Kidney epithelial cell (primary cell): Measurements from ENCODE around the gene MTLN. TPM values are rescaled to one million over a fixed set of nuclear protein-coding genes. Genes with fewer than 3 reads are reported as not detected.

Source experiments
- DNase-seq: peaks from one replicate; pipeline ENCODE4 v3.0.0-alpha.2; 2010; ENCODE audit warnings: low read depth
- H3K27me3 ChIP-seq: 2 replicates; pipeline ENCODE4 v1.6.0; 2011; ENCODE audit warnings: low read length; ENCODE audit not compliant: control insufficient read depth, insufficient read depth
- H3K36me3 ChIP-seq: 2 replicates; pipeline ENCODE4 v1.5.1; 2011; ENCODE audit warnings: low read length; ENCODE audit not compliant: control insufficient read depth, insufficient read depth
- H3K4me3 ChIP-seq: 2 replicates; pipeline ENCODE4 v1.5.1; 2011; ENCODE audit warnings: low read depth, mild to moderate bottlenecking, control low read depth, low read length
- total RNA-seq: library from RNA; depleted of rRNA; stranded (reverse); fragments of >200 nt; gene quantifications from 2 replicates; pipeline ENCODE4 v1.2.3, GENCODE V29; 2015
- TF ChIP-seq, protein P1 (sequence below): IDR thresholded peaks from 2 replicates; pipeline ENCODE4 v1.5.1; 2011; ENCODE audit warnings: mild to moderate bottlenecking, moderate library complexity, low read length, control low read depth, inconsistent platforms; ENCODE audit not compliant: insufficient read depth, poor library complexity, severe bottlenecking

The MTLN gene
- total RNA-seq, 1 donor from 2014 or later: 71.8 TPM

DNA sequence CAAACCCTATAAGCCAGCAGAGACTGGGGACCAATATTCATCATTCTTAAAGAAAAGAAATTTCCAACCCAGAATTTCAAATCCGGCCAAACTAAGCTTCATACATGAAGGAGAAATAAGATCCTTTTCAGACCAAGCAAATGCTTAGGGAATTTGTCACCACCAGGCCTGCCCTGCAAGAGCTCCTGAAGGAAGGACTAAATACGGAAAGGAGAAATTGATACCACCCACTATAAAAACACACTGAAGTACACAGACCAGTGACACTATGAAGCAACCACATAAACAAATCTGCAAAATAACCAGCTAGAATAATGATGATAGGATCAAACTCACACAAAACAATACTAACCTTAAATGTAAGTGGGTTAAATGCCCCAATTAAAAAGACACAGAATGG lies 29.9 kb downstream of the MTLN start:
- no peak for DNase-seq
- H3K27me3 ChIP-seq: no peaks in the 10 kb centered on the region
- TF ChIP-seq, protein P1, sequence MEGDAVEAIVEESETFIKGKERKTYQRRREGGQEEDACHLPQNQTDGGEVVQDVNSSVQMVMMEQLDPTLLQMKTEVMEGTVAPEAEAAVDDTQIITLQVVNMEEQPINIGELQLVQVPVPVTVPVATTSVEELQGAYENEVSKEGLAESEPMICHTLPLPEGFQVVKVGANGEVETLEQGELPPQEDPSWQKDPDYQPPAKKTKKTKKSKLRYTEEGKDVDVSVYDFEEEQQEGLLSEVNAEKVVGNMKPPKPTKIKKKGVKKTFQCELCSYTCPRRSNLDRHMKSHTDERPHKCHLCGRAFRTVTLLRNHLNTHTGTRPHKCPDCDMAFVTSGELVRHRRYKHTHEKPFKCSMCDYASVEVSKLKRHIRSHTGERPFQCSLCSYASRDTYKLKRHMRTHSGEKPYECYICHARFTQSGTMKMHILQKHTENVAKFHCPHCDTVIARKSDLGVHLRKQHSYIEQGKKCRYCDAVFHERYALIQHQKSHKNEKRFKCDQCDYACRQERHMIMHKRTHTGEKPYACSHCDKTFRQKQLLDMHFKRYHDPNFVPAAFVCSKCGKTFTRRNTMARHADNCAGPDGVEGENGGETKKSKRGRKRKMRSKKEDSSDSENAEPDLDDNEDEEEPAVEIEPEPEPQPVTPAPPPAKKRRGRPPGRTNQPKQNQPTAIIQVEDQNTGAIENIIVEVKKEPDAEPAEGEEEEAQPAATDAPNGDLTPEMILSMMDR: no peak

DNA sequence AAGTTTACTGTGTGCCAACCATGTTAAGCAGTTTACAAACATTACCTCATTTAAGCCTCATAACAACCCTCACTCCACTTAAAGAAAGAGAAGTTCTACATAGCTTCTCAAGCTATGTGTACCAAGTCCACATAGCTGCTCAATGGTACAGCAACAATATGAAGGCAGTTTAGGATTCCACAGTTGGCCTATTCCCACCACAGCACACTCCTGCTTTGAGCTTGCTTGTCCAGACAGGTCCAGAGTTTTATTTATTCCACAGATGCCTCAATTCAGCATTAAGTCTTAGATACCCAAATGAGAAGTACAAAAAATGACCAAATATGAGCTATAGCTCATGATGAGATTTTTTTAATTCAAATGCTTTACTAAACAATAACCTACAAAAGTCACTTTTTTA lies 32.3 kb downstream of the MTLN start:
- TF ChIP-seq, protein P1: no peak
- H3K4me3 ChIP-seq: no peak overlapping the region
- H3K36me3 ChIP-seq: no peaks in the 10 kb centered on the region
- no peaks in the 10 kb centered on the region for H3K27me3 ChIP-seq
- DNase-seq: no peak

More for the DNA sequence above, 29.9 kb downstream of the MTLN start:
- Histone ChIP-seq H3K36me3 (no peaks in the 10 kb centered on the region), H3K4me3 (no peak overlapping the region)

DNA sequence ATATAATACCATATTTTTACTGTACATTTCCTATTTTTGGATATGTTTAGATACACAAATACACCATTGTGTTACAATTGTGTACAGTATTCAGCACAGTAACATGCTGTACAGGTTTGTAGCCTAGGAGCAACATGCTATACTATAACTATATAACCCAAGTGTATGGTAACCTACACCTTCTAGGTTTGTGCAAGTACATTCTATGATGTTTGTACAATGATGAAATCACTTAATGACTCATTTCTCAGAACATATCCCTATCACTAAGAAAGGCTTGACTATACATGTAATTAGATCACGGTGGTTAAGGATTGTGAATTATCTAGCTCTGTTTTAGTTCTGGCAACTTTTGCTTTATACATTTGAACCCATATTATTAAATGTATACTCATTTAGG lies 38.8 kb downstream of the MTLN start:
- TF ChIP-seq, protein P1: no peak
- H3K27me3 ChIP-seq: no peaks in the 10 kb centered on the region
- peak; percentile 16 for DNase-seq
- H3K36me3 ChIP-seq: no peaks in the 10 kb centered on the region
- H3K4me3 ChIP-seq: no peak overlapping the region

DNA sequence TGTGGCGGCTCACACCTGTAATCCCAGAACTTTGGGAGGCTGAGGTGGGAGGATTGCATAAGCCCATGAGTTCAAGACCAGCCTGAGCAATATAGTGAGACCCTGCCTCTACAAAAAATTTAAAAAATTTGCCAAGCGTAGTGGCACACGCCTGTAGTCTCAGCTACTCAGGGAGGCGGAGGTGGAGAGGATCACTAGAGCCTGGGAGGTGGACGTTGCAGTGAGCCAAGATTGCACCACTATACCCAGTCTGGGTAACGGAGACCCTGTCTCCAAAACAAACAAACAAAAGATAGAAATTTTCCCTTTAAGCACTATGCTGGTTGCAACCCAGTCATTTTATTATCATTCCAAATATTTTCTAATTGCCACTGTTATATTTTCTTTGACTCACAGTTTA lies 39.8 kb downstream of the MTLN start:
- no peak for DNase-seq
- TF ChIP-seq, protein P1: no peak

DNA sequence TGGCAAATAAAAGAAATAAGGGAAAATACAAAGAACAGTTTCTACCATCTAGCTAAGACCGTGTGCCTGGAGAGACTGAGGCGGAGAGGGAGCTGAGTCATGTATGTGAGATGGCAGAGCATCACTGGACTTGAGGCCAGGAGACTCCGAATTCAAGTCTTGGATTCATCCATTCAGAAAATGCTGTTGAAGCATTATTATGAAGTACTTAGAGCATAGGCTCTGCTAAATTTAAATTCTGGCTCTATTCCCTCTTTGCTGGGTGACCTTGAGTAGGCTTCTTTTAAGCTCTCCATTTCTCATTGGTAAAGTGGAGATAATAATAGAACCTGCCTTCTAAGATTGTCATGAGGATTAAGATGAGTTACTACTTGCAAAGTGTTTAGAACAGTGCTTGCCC lies 42.2 kb downstream of the MTLN start:
- H3K4me3 ChIP-seq: no peak overlapping the region
- H3K36me3 ChIP-seq: no peaks in the 10 kb centered on the region
- TF ChIP-seq, protein P1: no peak
- DNase-seq: no peak
- no peaks in the 10 kb centered on the region for H3K27me3 ChIP-seq

More for the DNA sequence above, 39.8 kb downstream of the MTLN start:
- Histone ChIP-seq H3K36me3 (no peaks in the 10 kb centered on the region), H3K27me3 (no peaks in the 10 kb centered on the region), H3K4me3 (no peak overlapping the region)

DNA sequence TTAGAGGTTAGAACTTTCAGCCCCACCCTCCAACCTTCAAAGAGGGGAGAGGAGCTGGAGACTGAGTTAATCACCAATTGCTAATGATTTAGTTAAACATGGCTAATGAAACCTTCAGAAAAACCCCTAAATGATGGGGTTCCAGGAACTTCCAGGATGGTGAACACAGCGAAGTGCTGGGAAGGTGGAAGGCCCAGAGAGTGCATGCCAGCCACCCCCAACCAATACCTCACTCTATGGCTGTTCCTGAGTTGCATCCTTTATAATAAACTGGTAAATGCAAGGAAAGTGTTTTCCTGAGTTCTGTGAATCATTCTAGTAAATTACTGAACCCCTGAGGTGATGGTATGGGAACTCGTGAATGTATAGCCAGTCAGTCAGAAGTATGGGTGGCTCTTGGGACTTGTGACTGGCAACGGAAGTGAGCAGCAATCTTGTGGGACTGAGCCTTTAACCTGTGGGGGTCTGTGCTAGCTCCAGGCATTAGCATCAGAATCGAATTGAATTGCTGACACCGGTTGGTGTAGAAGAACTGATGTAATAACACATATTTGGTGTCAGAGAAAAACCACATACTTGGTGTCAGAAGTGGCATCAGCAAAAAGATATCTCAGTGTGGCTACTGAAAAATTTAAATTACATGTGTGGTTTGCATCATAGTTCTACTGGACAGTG lies 44.9 kb downstream of the MTLN start:
- no peak for DNase-seq
- TF ChIP-seq, protein P1: no peak
- Histone ChIP-seq H3K27me3 (no peaks in the 10 kb centered on the region), H3K36me3 (no peaks in the 10 kb centered on the region), H3K4me3 (no peak overlapping the region)
